PFSK-1 (cell line): ENCODE data around the gene GALNS.

Source experiments
- FOXP2 ChIP-seq: optimal IDR thresholded peaks from 2 replicates; pipeline ENCODE3; 2011; ENCODE audit warnings: borderline replicate concordance, control low read depth, inconsistent platforms; ENCODE audit not compliant: insufficient read depth; ENCODE audit errors: extremely low read length, extremely low read depth
- POLR2AphosphoS5 ChIP-seq: IDR thresholded peaks from 2 replicates; pipeline ENCODE4 v1.6.1; 2012; ENCODE audit warnings: low read depth, mild to moderate bottlenecking, control low read depth, low read length, moderate library complexity
- SIN3A ChIP-seq: IDR thresholded peaks from 2 replicates; pipeline ENCODE4 v1.6.1; 2012; ENCODE audit warnings: mild to moderate bottlenecking, low read length, moderate library complexity, borderline replicate concordance; ENCODE audit not compliant: insufficient read depth
- TAF1 ChIP-seq: IDR thresholded peaks from 2 replicates; pipeline ENCODE4 v1.6.1; 2012; ENCODE audit warnings: low read length, control low read depth, borderline replicate concordance; ENCODE audit not compliant: insufficient read depth
- TF ChIP-seq, protein P1 (sequence below), 2 experiments: IDR thresholded peaks; 2 replicates each; pipeline versions ENCODE4 v1.6.1 to v1.8.0; 2011 to 2012; ENCODE audit warnings: low read depth in 2 of 2, low read length in 2 of 2, control low read depth in 1 of 2, inconsistent platforms in 1 of 2, mild to moderate bottlenecking in 1 of 2, moderate library complexity in 1 of 2; ENCODE audit not compliant: insufficient read depth in 1 of 2

Gene GALNS

DNA sequence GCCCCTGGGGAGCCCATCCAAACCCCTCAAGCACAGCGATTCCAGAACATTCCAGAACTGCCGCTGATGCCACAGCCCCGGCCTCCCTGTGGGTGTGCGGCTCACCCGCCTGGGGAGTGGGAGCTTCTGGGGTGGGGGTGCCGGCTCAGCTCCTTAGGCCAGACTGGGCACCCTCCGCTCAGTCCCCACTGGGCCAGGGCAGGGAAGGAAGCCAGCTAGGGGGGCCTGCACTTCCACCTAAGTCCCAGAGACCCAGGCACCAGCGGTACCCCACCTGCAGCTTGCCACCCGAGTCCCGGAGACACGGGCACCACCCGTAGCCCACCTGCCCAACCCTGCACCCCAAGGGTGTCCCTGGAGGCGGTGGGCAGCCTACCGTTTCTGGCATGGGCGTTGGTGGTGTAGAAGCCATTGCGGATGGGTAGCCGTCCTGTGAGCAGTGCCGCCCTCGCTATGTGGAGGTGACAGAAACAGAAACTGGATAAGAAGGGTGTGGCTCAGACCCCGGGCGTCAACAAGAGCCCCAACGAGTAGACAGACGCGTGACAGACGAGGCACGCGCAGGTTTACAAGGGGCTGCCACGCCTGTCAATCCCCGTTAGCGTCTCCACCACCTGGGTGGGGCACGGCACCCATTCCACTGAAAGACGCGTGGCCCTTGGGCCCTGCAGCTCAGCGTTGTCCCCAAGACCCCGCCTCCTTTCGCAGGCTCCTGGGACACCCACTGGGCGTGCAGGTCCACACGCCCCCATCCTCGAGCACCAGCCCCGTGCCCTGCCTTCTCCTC lies 15.0 kb downstream of the GALNS start:
- TF ChIP-seq TAF1 (no peak), POLR2AphosphoS5 (no peak)

DNA sequence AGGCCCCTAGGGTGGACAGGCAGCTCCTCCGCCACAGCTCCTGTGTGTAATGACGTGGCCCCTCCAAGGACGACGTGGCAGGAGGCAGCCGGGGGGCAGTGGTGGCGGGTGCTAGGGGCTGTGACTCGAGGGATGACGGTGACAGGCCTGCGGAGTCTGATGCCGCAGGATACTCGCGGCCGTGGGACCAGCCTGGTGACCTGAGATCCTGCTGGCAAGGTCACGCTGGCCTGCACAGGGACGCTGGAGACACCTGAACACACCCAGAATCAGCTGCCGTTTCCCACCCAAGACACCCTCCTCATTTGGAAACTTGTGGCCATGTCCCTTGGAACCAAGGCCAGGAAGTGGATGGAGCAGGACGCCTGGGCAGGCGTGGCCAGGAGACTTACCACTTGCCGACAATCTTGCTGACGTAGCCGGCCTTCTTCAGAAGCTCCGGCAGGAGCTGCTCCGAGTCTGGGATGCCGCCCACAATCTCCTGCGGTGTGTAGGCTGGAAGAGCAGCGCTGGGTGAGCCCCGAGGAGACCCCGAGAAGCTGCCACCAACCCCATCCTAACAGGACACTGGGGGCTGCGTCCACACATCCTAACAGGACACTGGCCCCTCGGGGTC lies 16.0 kb downstream of the GALNS start:
- TF ChIP-seq TAF1 (no peak), SIN3A (no peak), POLR2AphosphoS5 (no peak), FOXP2 (no peak)
- TF ChIP-seq, protein P1, sequence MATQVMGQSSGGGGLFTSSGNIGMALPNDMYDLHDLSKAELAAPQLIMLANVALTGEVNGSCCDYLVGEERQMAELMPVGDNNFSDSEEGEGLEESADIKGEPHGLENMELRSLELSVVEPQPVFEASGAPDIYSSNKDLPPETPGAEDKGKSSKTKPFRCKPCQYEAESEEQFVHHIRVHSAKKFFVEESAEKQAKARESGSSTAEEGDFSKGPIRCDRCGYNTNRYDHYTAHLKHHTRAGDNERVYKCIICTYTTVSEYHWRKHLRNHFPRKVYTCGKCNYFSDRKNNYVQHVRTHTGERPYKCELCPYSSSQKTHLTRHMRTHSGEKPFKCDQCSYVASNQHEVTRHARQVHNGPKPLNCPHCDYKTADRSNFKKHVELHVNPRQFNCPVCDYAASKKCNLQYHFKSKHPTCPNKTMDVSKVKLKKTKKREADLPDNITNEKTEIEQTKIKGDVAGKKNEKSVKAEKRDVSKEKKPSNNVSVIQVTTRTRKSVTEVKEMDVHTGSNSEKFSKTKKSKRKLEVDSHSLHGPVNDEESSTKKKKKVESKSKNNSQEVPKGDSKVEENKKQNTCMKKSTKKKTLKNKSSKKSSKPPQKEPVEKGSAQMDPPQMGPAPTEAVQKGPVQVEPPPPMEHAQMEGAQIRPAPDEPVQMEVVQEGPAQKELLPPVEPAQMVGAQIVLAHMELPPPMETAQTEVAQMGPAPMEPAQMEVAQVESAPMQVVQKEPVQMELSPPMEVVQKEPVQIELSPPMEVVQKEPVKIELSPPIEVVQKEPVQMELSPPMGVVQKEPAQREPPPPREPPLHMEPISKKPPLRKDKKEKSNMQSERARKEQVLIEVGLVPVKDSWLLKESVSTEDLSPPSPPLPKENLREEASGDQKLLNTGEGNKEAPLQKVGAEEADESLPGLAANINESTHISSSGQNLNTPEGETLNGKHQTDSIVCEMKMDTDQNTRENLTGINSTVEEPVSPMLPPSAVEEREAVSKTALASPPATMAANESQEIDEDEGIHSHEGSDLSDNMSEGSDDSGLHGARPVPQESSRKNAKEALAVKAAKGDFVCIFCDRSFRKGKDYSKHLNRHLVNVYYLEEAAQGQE (IDR thresholded peaks at IDR 0.05; ENCODE audit: insufficient read depth in 1 of 2, low read depth in 2 of 2, low read length in 2 of 2): no peak

DNA sequence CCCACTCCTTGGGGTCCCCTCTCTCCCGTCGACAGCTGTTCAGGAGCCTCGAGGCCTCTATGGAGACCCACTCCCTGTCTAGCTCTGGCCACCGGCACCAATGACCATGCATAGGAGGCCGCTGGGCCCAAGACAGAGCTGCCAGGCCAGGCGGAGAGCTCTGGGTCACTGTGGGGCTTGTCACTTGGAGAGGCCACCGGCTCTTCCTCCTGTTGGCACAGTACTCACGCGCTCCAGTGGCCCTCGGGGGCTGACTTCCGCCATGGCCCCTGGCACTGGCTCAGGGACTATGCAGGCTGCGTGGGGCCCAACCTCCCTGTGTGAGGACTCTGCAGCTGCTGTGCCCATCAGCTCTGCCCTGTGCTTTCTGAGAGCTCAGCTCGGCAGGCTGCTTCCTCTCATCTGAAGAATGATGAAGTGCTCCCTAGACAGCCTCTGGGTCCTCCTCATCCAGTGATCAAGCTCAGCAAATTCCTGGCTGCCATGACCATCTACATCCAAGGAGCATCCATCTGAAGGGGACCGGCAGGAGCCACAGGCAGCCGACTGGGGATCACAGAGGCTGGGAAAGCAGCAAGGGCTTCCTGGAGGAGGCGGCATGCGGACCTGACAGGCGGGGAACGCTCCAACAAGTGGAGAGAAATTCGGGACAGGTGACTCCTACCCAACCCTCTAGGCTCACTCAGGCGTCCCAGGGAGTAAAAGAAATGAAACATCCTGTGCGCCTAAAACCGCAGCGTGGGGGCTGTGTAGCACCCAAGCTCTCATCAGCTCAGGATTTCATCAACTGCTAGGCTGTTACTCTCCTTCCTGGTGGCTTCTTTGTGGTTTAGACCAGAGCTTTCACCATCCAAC lies 16.8 kb downstream of the GALNS start:
- no peak for TF ChIP-seq TAF1

DNA sequence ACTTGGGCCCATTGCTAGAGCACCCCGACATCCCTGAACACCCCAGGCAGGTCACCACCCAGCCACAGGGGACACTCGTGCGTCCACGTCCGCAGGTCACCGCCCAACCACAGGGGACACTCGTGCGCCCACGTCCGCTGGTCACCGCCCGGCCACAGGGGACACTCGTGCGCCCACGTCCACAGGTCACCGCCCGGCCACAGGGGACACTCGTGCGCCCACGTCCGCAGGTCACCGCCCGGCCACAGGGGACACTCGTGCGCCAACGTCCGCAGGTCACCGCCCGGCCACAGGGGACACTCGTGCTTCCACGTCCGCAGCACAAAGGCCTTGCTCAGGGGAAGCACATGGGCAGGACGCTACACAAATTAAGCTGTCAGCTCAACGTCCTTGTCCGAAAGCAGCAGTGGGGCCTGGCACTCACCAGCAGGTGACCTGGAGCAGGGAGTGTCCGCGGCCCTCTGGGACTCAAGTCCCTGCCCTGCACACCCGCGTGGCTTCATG lies 17.7 kb downstream of the GALNS start:
- no peak for TF ChIP-seq TAF1
- no peak for TF ChIP-seq SIN3A
- TF ChIP-seq, protein P1 (IDR thresholded peaks at IDR 0.05; ENCODE audit: insufficient read depth in 1 of 2, low read depth in 2 of 2, low read length in 2 of 2): no peak
- no peak for TF ChIP-seq FOXP2
- TF ChIP-seq POLR2AphosphoS5: no peak

DNA sequence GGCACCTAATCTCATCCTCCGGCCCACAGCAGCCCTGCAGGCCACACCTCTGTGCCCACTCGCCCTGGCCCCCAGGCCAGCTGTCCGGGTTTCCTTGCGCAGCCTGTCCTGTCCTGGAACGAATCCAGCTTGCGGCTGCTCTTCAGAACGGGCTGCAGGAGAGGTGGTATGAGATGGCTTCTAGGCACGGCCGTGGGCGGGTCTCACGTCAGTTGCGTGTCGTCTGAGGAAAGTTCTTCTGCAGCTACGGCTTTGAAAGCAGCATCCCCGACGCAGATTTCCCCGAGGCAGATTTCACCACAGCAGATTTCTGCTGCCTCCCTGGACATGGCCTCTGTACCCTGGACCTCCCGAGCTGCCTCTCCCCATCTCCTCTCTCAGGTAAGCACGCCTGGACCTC lies 18.2 kb downstream of the GALNS start:
- TF ChIP-seq, protein P1 (IDR thresholded peaks at IDR 0.05; ENCODE audit: insufficient read depth in 1 of 2, low read depth in 2 of 2, low read length in 2 of 2): no peak
- no peak for TF ChIP-seq POLR2AphosphoS5
- no peak for TF ChIP-seq FOXP2
- TF ChIP-seq SIN3A: no peak
- no peak for TF ChIP-seq TAF1

DNA sequence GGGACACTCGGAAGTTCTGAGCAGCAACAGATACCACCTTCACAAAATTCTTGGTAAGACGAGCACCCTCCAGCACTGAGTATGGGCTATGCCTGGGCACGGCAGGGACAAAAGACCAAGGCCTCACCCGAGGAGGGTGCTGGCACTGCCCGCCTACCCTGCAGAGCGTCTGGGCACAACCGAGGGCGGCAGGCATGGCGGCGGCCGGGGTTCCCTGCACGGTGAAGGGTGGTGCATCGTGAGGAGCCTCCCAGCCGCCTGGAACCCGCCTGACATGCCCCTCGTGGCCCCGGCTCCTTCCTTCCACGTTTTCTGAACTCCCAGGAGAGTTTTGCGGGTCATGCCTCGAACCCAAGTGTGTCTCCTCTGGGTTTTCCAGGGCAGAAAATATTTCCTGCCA lies 18.9 kb downstream of the GALNS start:
- TF ChIP-seq TAF1: no peak
- TF ChIP-seq SIN3A: no peak
- TF ChIP-seq FOXP2: no peak
- no peak for TF ChIP-seq POLR2AphosphoS5
- TF ChIP-seq, protein P1 (IDR thresholded peaks at IDR 0.05; ENCODE audit: insufficient read depth in 1 of 2, low read depth in 2 of 2, low read length in 2 of 2): no peak
